T-helper 9 cell (primary cell): Measurements from ENCODE around the gene PPARD.
"Not testable (repeated sequence)": the region's sequence is repeated elsewhere in the genome, so short reads cannot be mapped to it uniquely, and the experiment has no call there.

Experiments used
- DNase-seq: peaks from one replicate; pipeline ENCODE4 v3.0.0-alpha.2; 2020

PPARD gene

GRCh38 chr6:35312807-35313206 lies 29.6 kb upstream of the PPARD start:
- DNase-seq: no peak

GRCh38 chr6:35317483-35318195 lies 24.7 kb upstream of the PPARD start:
- DNase-seq: no peak

GRCh38 chr6:35318196-35319171 lies 23.9 kb upstream of the PPARD start:
- DNase-seq: no peak

- DNase-seq: no peak
These were observed 22.9 kb upstream of the PPARD start for GRCh38 chr6:35319346-35320030.

GRCh38 chr6:35320031-35320410 lies 22.3 kb upstream of the PPARD start:
- DNase-seq: no peak

- no peak for DNase-seq
These were observed 21.3 kb upstream of the PPARD start for GRCh38 chr6:35321091-35321490.

GRCh38 chr6:35327349-35328027 lies 14.9 kb upstream of the PPARD start:
- DNase-seq: peak; percentile 63

GRCh38 chr6:35328108-35328723 lies 14.1 kb upstream of the PPARD start:
- no peak for DNase-seq

- DNase-seq: not testable (repeated sequence)
These were observed 13.4 kb upstream of the PPARD start for GRCh38 chr6:35328965-35329364.

GRCh38 chr6:35330541-35331119 lies 11.7 kb upstream of the PPARD start:
- no peak for DNase-seq

GRCh38 chr6:35332074-35332887 lies 10.1 kb upstream of the PPARD start:
- DNase-seq: peak; percentile 59

GRCh38 chr6:35341557-35341956 lies 801 bp upstream of the PPARD start:
- DNase-seq: no peak

GRCh38 chr6:35343092-35343834 lies 905 bp downstream of the PPARD start:
- no peak for DNase-seq

GRCh38 chr6:35343835-35344550 lies 1.6 kb downstream of the PPARD start:
- no peak for DNase-seq

GRCh38 chr6:35351422-35351821 lies 9.1 kb downstream of the PPARD start:
- no peak for DNase-seq

- no peak for DNase-seq
These were observed 10.4 kb downstream of the PPARD start for GRCh38 chr6:35352735-35353134.

GRCh38 chr6:35354361-35355135 lies 12.2 kb downstream of the PPARD start:
- DNase-seq: no peak

- no peak for DNase-seq
These were observed 14.0 kb downstream of the PPARD start for GRCh38 chr6:35356391-35356790.

GRCh38 chr6:35357677-35358076 lies 15.3 kb downstream of the PPARD start:
- DNase-seq: no peak
